NCI-H2081 (cell line): ENCODE results near the gene SIRT6.
"Not testable (repeated sequence)": the region's sequence is repeated elsewhere in the genome, so short reads cannot be mapped to it uniquely, and the experiment has no call there.

Source experiments
- DNase-seq, 2 experiments: peaks; one replicate each; lab custom pipeline; 2025; lab: John Stamatoyannopoulos, UW

The SIRT6 gene

GRCh38 chr19:4182084-4182810 is at the start of gene SIRT6, which contains the start of gene ANKRD24:
Gene SIRT6, minus strand, starts transcription at chr19:4182563. Its CDS starts 24 bp downstream, at chr19:4182539.
Gene ANKRD24, plus strand, starts transcription at chr19:4182689. Its CDS starts 3,737 bp downstream, at chr19:4186426.
- DNase-seq: peak; percentile 93 to 96

GRCh38 chr19:4232139-4232538 is 49.8 kb upstream of the SIRT6 start:
- DNase-seq: not testable (repeated sequence)

GRCh38 chr19:4231521-4231920 is 49.2 kb upstream of the SIRT6 start:
- DNase-seq: not testable (repeated sequence)

GRCh38 chr19:4230237-4230636 is 47.9 kb upstream of the SIRT6 start:
- not testable (repeated sequence) for DNase-seq

- DNase-seq: no peak
These were observed 47.0 kb upstream of the SIRT6 start, which contains the start of gene EBI3 for GRCh38 chr19:4229179-4229931. Gene EBI3, plus strand, starts transcription at chr19:4229523. Its CDS starts 28 bp downstream, at chr19:4229551.

GRCh38 chr19:4228765-4229178 is 46.4 kb upstream of the SIRT6 start:
- no peak for DNase-seq

GRCh38 chr19:4227771-4228170 is 45.4 kb upstream of the SIRT6 start:
- DNase-seq: no peak

GRCh38 chr19:4225885-4226284 is 43.5 kb upstream of the SIRT6 start:
- no peak for DNase-seq

GRCh38 chr19:4224470-4224869 is 42.1 kb upstream of the SIRT6 start:
- no peak for DNase-seq

- no peak for DNase-seq
These were observed 37.8 kb upstream of the SIRT6 start for GRCh38 chr19:4220188-4220587.

GRCh38 chr19:4218523-4218922 is 36.2 kb upstream of the SIRT6 start:
- DNase-seq: not testable (repeated sequence)

GRCh38 chr19:4217429-4218264 is 35.3 kb upstream of the SIRT6 start:
- no peak for DNase-seq

GRCh38 chr19:4216846-4217245 is 34.5 kb upstream of the SIRT6 start:
- DNase-seq: no peak

- DNase-seq: no peak
These were observed 33.4 kb upstream of the SIRT6 start for GRCh38 chr19:4215807-4216206.

GRCh38 chr19:4213116-4213515 is 30.8 kb upstream of the SIRT6 start:
- DNase-seq: no peak

- no peak for DNase-seq
These were observed 27.9 kb upstream of the SIRT6 start for GRCh38 chr19:4210166-4210731.

GRCh38 chr19:4208385-4209094 is 26.2 kb upstream of the SIRT6 start:
- no peak for DNase-seq

GRCh38 chr19:4206818-4207484 is 24.6 kb upstream of the SIRT6 start:
- no peak for DNase-seq

- DNase-seq: no peak
These were observed 19.4 kb upstream of the SIRT6 start for GRCh38 chr19:4201798-4202197.

- no peak for DNase-seq
These were observed 18.7 kb upstream of the SIRT6 start for GRCh38 chr19:4200940-4201542.
